ENCODE results near the gene HLA-G. TPM values are rescaled to one million over a fixed set of nuclear protein-coding genes. Genes with fewer than 3 reads are reported as not detected.

Gene HLA-G
- total and polyA plus RNA-seq, 12 donors, result 0.14 to 1.6 (median 0.41) TPM; not detected in 6

GRCh38 chr6:29793796-29794195 is 33.8 kb upstream of the HLA-G start:
- no peak overlapping the region for H3K4me3 ChIP-seq
- intact Hi-C loops (cut with DNase I), result no loop called here
- 58 to 84% (median 75%) methylated on average over 3 of the region's 3 CpGs for WGBS, 4 donors
- no peak overlapping the region for H3K27ac ChIP-seq
- no peaks in the 10 kb centered on the region for H3K36me3 ChIP-seq (replicated peaks in 1 of 2)
- no peak for DNase-seq
- TF ChIP-seq CTCF (IDR thresholded peaks at IDR 0.05) (no peak), POLR2A (IDR thresholded peaks at IDR 0.05) (no peak)
- no peaks in the 10 kb centered on the region for H3K27me3 ChIP-seq
- H3K4me1 ChIP-seq (replicated peaks in 1 of 2), result peaks cover 9 to 10% of the 10 kb centered on the region in 2 donors
- H3K9me3 ChIP-seq (replicated peaks in 1 of 3), result no peaks in the 10 kb centered on the region

- intact Hi-C loops (cut with DNase I), result no loop called here
- 25 to 34% (median 26%) methylated on average over 2 of the region's 2 CpGs for WGBS, 4 donors
Measured at GRCh38 chr6:29796026-29796425, 31.6 kb upstream of the HLA-G start.

GRCh38 chr6:29797135-29797534 is 30.5 kb upstream of the HLA-G start:
- no peaks in the 10 kb centered on the region for H3K9me3 ChIP-seq (replicated peaks in 1 of 3)
- H3K4me3 ChIP-seq, result no peak overlapping the region
- peak overlapping the region in 3 of 5 donors; percentile 18 to 35 (median 19) for H3K27ac ChIP-seq
- peaks cover 0 to 9% of the 10 kb centered on the region in 2 donors for H3K4me1 ChIP-seq (replicated peaks in 1 of 2)
- no peaks in the 10 kb centered on the region for H3K36me3 ChIP-seq (replicated peaks in 1 of 2)
- H3K27me3 ChIP-seq, result no peaks in the 10 kb centered on the region
- 12 to 59% (median 15%) methylated on average over 2 of the region's 2 CpGs for WGBS, 4 donors
- no peak for TF ChIP-seq POLR2A (IDR thresholded peaks at IDR 0.05)
- no peak for TF ChIP-seq CTCF (IDR thresholded peaks at IDR 0.05)
- intact Hi-C loops (cut with DNase I), result no loop called here
- peak in 2 of 7 donors; percentile 7 to 27 for DNase-seq

More at GRCh38 chr6:29796026-29796425, 31.6 kb upstream of the HLA-G start:
- H3K36me3 ChIP-seq (replicated peaks in 1 of 2), result no peaks in the 10 kb centered on the region
- peak overlapping the region in 2 of 5 donors; percentile 22 to 48 for H3K27ac ChIP-seq
- peaks cover 9% of the 10 kb centered on the region in 2 donors for H3K4me1 ChIP-seq (replicated peaks in 1 of 2)
- TF ChIP-seq POLR2A (IDR thresholded peaks at IDR 0.05) (no peak), CTCF (IDR thresholded peaks at IDR 0.05) (no peak)
- DNase-seq, result peak in 3 of 7 donors; percentile 34 to 56 (median 47)
- H3K27me3 ChIP-seq, result no peaks in the 10 kb centered on the region
- H3K9me3 ChIP-seq (replicated peaks in 1 of 3), result no peaks in the 10 kb centered on the region
- no peak overlapping the region for H3K4me3 ChIP-seq

- 82 to 92% (median 87%) methylated on average over 5 of the region's 5 CpGs for WGBS, 4 donors
- intact Hi-C loops (cut with DNase I), result no loop called here
- Histone ChIP-seq H3K36me3 (replicated peaks in 1 of 2) (no peaks in the 10 kb centered on the region), H3K9me3 (replicated peaks in 1 of 3) (no peaks in the 10 kb centered on the region), H3K4me3 (no peak overlapping the region), H3K4me1 (replicated peaks in 1 of 2) (peaks cover 0 to 9% of the 10 kb centered on the region in 2 donors), H3K27me3 (no peaks in the 10 kb centered on the region), H3K27ac (no peak overlapping the region)
- no peak for DNase-seq
- no peak for TF ChIP-seq CTCF (IDR thresholded peaks at IDR 0.05)
- no peak for TF ChIP-seq POLR2A (IDR thresholded peaks at IDR 0.05)
Measured at GRCh38 chr6:29797966-29798365, 29.7 kb upstream of the HLA-G start.
